ENCODE results near the gene TM9SF3.
"Not testable (repeated sequence)": the region's sequence is repeated elsewhere in the genome, so short reads cannot be mapped to it uniquely, and the experiment has no call there.

TM9SF3 gene

DNA sequence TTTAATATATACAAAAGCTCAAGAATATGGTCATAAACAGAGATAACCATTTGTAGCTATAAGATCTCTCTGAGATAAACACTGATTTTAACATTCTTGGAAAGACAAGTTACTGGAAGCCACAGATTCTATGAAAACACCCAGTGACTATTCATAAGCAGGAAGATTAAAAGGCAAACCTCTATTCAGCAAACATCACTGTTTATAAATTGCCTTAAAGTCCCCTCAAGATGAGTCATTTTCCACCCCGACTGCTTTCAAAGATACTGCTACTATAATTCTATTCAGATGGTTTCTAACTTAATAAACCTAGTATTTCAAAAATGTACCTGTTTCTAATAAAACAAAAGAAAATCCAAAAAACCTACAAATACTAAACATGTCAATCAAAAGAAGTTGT is 21.0 kb downstream of the TM9SF3 start:
- no peak for DNase-seq

DNA sequence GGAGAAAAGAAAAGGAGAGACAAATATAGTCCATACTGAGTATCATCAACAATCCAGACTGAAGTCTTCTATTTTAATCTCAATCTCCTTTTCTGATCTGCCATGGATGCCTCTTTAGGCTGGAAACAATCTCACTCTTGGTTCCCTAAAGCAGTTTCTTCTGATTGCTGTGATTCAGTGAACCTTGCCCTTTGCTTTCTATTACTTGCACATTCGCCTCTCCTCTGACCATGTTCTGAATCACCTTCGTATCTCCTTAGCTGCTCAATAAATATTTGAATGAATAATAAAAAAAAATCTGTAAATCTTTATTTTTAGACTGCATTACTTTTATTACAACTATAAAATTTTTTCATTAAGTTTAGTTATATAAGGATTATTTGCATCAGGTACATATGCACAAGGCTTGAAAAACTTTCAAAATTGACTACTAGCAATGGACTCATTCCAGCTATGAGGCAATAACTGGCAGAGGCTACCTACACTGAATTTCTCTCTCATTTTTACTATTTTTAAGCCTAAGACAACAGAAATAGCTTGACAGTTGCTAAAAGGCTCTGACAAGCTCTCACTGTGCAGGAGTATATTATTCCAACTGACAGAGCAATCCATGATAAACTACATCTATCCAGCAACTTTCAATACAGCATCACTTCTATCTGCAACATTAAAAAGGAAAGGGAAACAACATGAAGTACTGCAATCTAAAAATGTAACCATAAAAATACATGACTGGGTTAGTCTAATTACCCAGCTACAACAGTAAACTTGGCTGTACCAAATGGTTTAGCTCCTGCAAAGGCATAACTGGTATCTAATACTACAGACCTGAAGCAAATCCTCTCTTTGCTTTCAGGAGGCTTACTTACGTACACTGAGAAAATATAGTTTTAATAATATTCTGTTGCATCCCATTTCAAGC is 25.6 kb downstream of the TM9SF3 start:
- no peak for DNase-seq

GRCh38 chr10:96560489-96560888 is 26.3 kb downstream of the TM9SF3 start:
- DNase-seq = no peak

- no peak for DNase-seq
These were observed 30.8 kb downstream of the TM9SF3 start for GRCh38 chr10:96556003-96556402.

DNA sequence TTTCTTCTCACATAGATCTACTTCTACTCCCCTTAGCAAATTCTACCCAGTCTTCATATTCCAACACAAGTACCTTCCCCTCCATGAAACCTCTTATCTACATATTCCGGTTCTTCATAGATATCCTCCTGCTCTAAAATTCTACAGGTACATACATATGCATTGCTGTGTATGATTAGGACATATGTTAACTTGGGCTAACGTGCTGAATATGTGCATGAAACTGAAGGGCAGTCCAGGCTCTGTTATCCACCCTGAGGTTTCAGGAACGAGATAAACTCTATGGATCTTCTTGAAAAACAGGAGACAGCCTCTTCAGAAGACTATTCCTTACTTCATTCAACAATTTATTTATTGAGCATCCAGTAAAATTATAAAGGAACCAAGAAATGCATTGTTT is 31.5 kb downstream of the TM9SF3 start:
- no peak for DNase-seq

DNA sequence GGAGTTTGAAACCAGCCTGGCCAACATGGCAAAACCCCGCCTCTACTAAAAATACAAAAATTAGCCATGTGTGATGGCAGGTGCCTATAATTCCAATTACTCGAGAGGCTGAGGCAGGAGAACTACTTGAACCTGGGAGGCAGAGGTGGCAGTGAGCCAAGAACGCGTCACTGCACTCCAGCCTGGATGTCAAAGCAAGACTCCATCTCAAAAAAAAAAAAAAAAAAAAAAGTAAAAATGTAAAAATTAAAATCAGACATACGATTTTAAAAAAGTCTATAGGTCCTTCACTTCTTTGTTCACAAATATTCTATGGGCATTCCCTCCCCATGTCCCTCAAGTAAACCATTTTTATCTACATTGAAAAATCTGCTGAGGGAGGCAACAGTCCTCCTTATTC is 38.2 kb downstream of the TM9SF3 start:
- DNase-seq = no peak

DNA sequence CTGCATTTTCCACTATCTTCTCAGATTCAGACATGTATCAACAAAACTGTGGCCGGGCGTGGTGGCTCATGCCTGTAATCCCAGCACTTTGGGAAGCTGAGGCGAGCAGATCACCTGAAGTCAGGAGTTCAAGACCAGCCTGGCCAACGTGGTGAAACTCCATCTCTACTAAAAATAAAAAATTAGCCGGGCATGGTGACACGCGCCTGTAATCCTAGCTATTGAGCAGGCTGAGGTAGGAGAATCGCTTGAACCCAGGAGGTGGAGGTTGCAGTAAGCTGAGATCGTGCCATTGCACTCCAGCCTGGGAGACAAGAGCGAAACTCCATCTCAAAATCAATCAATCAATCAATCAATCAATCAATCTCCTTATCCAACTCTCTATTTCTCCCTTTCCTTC is 41.3 kb downstream of the TM9SF3 start:
- DNase-seq = not testable (repeated sequence)

DNA sequence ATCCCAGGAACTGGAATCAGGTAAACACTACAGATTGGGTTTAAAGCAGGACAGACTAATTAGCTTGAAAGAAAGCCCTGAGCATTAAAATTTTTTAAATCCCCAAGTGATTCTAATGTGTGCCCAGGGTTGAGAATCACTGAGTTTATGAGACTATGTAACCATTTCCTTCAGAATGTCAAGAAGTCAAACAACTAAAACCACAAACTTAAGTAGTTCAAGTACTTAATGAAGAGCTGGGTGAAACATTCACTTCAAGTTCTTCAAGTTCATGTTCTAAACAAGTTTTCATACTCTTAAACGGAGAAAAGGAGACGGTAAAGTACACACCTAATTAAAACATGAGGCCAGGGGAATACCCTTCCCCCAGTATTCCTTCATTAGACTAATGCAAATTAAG is 44.9 kb downstream of the TM9SF3 start:
- no peak for DNase-seq

DNA sequence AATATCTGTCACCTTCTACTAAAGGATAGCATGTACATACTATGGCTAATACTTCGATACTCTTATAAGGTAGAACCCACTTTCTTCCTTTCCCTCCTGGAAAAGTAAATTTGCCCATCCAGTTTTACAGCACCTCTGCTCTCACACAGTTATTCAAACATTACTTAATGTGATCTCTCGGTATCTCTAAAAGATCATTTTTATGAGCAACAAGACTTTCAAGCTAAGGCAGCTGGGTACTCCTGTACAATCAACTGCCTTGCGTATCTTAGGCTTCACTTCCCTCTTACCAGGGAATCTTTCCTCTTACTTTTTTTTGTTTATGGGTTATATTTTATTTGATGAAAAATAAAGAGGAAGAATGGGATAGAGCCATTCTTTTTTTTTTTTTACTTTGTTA is 46.6 kb downstream of the TM9SF3 start:
- DNase-seq = no peak

DNA sequence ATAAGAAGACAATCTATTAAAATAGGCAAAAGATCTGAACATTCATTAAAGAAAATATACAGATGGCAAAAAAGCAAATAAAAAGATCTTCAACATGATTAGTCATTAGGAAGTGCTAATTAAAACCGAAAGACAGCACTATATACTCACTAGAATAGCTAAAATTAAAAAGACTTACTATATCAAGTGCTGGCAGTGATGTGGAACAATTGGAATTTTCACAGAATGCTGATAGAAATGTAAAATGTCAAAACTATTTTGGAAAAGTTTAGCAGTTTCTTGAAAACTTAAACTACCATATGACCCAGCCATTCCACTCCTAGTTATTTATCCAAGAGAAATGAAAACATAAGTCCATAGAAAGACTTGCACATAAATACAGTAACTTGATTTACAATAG is 48.1 kb downstream of the TM9SF3 start:
- DNase-seq = no peak

DNA sequence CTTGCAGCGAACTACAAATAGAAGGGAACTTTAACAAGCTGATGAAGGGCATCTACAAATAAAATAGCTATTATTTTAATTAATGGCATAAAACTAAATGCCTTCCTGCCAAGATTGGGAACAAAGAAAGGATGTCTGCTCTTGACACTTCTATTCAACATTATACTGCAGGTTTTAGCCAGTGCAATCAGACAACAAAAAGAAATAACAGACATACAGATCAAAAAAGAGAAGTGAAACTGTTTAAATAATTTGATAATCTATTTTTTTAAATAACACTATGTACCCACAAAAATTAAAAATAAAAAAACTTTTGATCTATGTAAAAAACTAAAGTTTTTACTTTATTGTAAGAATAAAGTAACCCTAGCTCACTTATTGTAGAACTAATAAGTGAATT is 50.7 kb downstream of the TM9SF3 start:
- DNase-seq = no peak

GRCh38 chr10:96532523-96532922 is 54.3 kb downstream of the TM9SF3 start:
- DNase-seq = no peak

DNA sequence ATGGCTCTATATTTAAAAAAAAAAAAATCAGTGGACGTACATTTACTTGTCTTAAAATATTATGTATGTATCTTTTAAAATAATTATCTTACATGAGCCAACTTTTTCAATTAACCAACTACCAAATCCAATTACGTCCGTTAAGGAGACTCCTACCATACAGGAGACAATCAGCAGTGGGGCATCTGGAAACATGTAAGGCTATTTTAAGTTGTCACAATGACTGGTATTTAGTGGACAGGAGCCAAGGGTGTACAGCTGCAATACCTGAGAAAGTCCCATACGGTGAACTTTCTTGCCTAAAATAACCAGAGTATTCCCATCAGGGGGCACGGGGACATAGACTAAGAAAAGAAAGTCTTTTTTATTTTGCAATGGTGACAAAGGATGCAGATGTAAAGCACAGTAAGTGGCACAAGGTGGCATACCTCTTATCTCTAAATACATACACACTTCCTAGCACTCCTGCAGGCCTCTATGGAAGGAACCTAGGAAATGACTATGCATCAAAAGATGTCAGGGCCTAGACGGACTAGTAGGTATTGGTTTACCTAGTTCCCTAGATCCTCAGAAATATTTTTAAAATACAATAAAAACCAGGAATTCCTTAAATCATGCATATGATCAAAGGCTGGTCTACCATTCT is 57.1 kb downstream of the TM9SF3 start:
- no peak for DNase-seq

- no peak for DNase-seq
These were observed 62.1 kb downstream of the TM9SF3 start for GRCh38 chr10:96524741-96525140.

DNA sequence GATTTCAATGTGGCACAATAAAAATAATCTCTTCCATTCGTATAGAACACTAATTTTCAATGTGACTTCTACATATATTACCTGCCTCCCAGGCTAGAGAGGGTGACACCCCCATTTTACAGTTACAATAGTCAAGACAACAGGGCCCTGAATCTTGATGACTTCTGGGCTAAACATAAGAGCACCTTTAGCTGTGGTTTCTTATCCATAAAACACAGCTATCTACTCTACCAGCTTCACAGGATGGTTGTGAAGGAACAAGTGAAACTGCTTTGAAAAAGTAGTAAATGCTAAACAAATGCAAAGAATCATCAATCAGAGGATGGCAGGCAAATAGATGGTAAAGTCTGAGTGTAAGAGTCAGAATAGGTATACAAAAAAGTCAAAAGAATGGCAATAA is 69.5 kb downstream of the TM9SF3 start:
- DNase-seq = no peak

- DNase-seq = no peak
These were observed 70.5 kb downstream of the TM9SF3 start for GRCh38 chr10:96516337-96516736.

DNA sequence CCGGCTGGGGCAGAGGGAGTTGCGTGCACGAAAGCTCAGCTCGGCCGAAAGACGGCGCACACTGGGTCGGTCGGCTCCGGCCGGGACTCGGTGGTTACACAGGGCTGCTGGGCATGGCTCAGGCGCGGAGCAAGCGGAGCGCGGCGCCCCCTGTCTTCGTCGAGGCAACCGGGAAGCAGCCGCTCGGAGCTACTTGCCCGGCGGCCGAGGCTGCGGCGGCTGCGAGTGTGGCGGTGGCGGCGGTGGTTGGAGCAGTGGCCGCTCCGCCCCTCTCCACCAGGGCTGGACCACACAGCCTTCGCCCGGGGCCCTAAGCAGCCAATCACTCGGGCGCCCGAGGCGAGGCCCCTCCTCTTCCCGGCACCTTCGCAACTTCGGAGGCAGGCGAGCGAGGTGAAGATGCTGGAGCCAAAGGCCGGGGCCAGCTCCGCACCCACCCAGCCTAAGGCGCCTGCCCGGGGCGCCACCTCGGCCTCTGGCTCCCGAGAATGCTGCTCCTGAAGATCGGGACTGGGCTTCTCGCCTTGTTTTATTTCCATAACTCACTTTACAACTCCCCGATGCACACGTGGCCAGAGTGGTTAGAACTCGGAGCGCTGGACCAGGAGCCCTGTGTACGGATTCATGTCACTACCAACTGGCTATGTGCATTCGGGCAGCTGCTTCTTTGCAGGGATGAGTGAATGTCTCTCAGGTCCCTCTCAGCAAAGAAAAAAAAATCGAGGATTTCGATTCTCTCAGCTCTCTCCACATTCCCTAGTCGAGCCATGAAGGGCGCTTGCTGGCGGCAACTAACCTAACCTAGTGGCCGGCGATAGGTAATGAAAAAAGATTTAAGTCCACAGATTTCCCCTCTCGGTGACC is 72.9 kb downstream of the TM9SF3 start, which contains the start of gene TLL2:
Gene TLL2 (minus strand): TSS at position 229 of the 864 bp plus-strand sequence. CDS start 241 bp downstream, outside the sequence.
- DNase-seq = peak; percentile 53 to 75

DNA sequence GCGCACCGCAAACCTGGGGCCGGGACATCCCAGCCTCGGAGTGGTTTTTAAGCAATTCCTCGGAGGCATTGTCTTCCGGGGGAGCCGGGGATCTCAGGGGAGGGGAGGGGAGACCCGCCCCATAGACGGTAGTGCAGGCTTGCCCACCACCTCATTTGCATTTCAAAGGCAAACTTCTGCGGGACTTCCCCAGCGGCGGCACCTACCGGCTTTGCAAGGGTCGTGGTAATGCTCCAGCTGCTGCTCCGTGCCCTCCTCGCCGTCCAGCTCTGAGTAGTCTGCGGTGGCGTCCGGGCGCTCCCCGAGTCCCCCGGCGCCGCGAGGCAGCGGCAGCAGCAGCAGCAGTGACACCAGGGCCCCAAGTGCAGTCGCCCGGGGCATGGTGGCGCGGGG is 73.5 kb downstream of the TM9SF3 start:
- no peak for DNase-seq

DNA sequence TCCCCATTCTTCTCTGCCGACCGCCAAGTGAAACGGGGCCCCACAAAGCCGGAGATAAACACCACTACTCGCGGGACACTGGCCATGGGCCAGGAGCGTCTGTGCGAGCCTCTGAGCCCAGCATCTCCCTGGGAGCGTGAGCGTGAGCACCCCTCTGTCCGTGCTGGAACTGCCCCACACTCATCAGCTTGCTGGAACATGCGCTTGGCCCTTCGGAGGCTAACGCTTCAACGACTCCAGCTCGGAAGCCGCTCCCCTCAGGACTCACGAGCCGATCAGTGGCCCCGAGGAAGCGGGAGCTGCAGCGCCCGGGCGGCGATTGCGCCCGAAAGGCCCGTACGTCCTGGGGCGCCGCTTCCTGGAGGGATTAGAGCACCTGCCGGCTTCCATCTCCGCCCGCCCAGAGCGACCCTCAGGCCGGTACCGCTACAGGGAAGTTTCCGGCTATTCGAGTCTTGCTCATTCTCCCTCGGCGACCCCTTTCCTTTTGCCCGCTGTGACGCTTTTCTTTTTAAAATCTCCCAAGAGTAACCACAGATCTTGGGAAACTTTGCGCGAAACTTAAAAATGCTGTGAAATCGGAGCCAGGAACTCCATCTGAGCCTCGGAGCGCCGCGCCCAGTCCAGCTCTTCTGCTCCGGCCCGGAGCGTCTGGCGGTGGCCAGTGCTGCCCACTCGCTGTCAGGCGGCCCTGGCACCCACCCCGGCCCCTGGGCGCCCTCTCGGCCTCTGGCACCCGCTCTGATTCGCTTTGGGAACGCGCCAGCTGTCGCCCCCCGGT is 74.1 kb downstream of the TM9SF3 start:
- peak in 1 of 2 donors; percentile 31 for DNase-seq

- peak; percentile 20 to 24 for DNase-seq
These were observed 75.5 kb downstream of the TM9SF3 start for GRCh38 chr10:96511044-96511945.

GRCh38 chr10:96509017-96509641 is 77.7 kb downstream of the TM9SF3 start:
- DNase-seq = no peak

Measured in stimulated activated CD4-positive, alpha-beta T cell treated with anti-CD3 and anti-CD28 coated beads, Interleukin-2, amount 100 ng/mL, for 24 hours (primary cell).